Right lobe of liver (tissue), 6 donors: Measurements from ENCODE around the gene C20orf96. TPM values are rescaled to one million over a fixed set of nuclear protein-coding genes. Genes with fewer than 3 reads are reported as not detected.

Experiments used
- ATAC-seq, 4 donors: fragments of 200-7000 bp; cut with Tn5 transposase; one replicate each; pipeline ENCODE4 v1.9.1; 2020; ENCODE audit warnings: mild to moderate bottlenecking in 4 of 4, moderate library complexity in 4 of 4
- DNase-seq, 3 donors: peaks; one replicate each; pipeline ENCODE4 v3.0.0-alpha.2; 2020
- H3K27ac ChIP-seq, 3 donors: fragments of 200-600 bp; one replicate each; pipeline ENCODE4 v1.8.0; 2022
- H3K27me3 ChIP-seq, 2 donors: fragments of 200-600 bp; one replicate each; pipeline ENCODE4 v1.8.0; 2022
- H3K36me3 ChIP-seq, 4 donors: fragments of 200-600 bp; sonication (generic) in 1 of 4; one replicate each; pipeline versions ENCODE4 v1.5.1 to v1.8.0; 2017 to 2022; ENCODE audit warnings: control low read depth in 1 of 4
- H3K4me1 ChIP-seq, 4 donors: fragments of 200-600 bp; sonication (generic) in 1 of 4; one replicate each; pipeline versions ENCODE4 v1.5.1 to v1.8.0; 2017 to 2022; ENCODE audit warnings: control low read depth in 1 of 4
- H3K4me3 ChIP-seq, 3 donors: fragments of 200-600 bp; one replicate each; pipeline ENCODE4 v1.8.0; 2022
- H3K9me3 ChIP-seq, 4 donors: fragments of 200-600 bp; sonication (generic) in 1 of 4; one replicate each; pipeline versions ENCODE4 v1.5.1 to v1.8.0; 2017 to 2022; ENCODE audit warnings: control low read depth in 1 of 4
- POLR2A ChIP-seq: fragments of 450-650 bp; IDR thresholded peaks from one replicate; pipeline ENCODE4 v1.6.1; 2017; ENCODE audit warnings: antibody characterized with exemption, mild to moderate bottlenecking
- WGBS: methylation state at CpG from one replicate; pipeline ENCODE4 v1.1.6; 2018; ENCODE audit warnings: low coverage, low lambda C conversion rate; ENCODE audit not compliant: insufficient coverage; ENCODE audit errors: missing lambda C conversion rate; 5-methylcytosine and 5-hydroxymethylcytosine counted together
- intact Hi-C, 2 donors: fragments of 100-400 bp; cut with DNase I; formaldehyde crosslinking; loops; one replicate each; pipeline versions ENCODE4 v1.11.2 to v1.14.1; 2022
- total RNA-seq, 6 experiments: library from RNA; depleted of rRNA in 2 of 6; stranded (reverse); fragments of >200 nt in 2 of 6; fragmentation: NEBNext Ultra II Directional in 3 of 6; extraction: Animal tissue kit (Norgen Biotek cat#: 25700) in 3 of 6; gene quantifications; one replicate each; pipeline versions ENCODE4 v1.1.0 to v1.2.4, GENCODE V29; 2016 to 2023
- TF ChIP-seq, protein P1 (sequence below), 4 donors: fragments of 200-600 bp in 3 of 4; fragments of 450-650 bp in 1 of 4; IDR thresholded peaks; one replicate each; pipeline versions ENCODE4 v1.5.1 to v1.8.0; 2016 to 2022; ENCODE audit warnings: antibody characterized with exemption in 4 of 4, mild to moderate bottlenecking in 2 of 4
- donor health status: DM: no; HTN: yes; CAD: no.
- donor health status: DM: no; HTN: no; CAD: no.
- donor health status: DM: no; HTN: no; CAD: no.
- donor health status: DM: no; HTN: yes; CAD: no.
- donor health status: DM: no; HTN: yes; CAD: no.

C20orf96 gene
- total RNA-seq, 6 experiments from 2014 or later: 0.62 to 2.5 (median 1.8) TPM

DNA sequence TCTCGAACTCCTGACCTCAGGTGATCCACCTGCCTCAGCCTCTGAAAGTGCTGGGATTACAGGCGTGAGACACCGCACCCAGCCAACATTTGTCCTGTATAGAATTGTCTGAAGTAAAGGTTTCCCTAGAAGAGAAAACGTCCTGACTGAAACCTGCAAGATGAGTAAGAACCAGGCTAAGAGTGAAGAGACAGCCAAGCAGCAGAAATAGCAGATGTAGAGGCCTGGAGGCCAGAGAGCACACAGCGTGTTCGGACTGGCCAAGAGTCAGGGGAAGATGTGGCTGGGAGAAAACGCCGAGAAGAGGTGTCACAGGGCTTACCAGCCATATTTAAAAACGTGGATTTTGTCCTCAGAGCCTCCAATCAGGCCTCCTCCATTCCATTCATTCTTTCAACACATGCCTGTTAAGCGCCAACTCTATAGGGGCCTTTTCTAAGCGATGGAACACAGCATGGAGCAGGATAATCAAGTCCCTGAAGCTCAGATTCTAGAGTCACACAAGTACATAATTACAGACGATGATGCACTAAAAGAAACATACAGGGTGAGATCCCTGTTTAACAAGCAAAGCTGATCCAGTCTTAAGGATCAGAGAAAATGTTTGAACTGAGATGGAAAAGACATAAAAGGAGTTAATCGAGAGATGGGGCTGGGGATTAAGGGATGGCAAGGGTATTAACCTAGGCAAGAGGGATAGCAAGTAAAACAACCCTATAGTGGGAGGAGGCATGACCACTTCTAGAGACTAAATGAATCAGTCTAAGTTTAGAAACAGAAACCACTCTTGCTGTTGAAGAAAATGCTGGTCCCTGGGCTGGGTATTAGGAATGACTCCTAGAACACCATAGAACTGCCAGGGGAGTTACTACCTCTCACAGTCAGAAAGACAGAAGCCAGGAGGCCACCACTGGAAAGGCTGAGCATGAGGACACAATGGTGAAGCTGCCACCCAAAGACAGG is 11.6 kb upstream of the C20orf96 start:
- intact Hi-C loops: no loop called here
- Histone ChIP-seq H3K4me1 (peaks cover 0 to 28% (median 9%) of the 10 kb centered on the region in 4 donors), H3K4me3 (no peak overlapping the region), H3K36me3 (no peaks in the 10 kb centered on the region), H3K27me3 (no peaks in the 10 kb centered on the region), H3K9me3 (no peaks in the 10 kb centered on the region), H3K27ac (peak overlapping the region in 2 of 3 donors; percentile 1 to 13)
- WGBS: 84% methylated on average over 9 of the region's 13 CpGs
- no peak for TF ChIP-seq POLR2A
- TF ChIP-seq, protein P1, sequence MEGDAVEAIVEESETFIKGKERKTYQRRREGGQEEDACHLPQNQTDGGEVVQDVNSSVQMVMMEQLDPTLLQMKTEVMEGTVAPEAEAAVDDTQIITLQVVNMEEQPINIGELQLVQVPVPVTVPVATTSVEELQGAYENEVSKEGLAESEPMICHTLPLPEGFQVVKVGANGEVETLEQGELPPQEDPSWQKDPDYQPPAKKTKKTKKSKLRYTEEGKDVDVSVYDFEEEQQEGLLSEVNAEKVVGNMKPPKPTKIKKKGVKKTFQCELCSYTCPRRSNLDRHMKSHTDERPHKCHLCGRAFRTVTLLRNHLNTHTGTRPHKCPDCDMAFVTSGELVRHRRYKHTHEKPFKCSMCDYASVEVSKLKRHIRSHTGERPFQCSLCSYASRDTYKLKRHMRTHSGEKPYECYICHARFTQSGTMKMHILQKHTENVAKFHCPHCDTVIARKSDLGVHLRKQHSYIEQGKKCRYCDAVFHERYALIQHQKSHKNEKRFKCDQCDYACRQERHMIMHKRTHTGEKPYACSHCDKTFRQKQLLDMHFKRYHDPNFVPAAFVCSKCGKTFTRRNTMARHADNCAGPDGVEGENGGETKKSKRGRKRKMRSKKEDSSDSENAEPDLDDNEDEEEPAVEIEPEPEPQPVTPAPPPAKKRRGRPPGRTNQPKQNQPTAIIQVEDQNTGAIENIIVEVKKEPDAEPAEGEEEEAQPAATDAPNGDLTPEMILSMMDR (IDR thresholded peaks at IDR 0.05): no peak
- ATAC-seq (no peak), DNase-seq (no peak)

DNA sequence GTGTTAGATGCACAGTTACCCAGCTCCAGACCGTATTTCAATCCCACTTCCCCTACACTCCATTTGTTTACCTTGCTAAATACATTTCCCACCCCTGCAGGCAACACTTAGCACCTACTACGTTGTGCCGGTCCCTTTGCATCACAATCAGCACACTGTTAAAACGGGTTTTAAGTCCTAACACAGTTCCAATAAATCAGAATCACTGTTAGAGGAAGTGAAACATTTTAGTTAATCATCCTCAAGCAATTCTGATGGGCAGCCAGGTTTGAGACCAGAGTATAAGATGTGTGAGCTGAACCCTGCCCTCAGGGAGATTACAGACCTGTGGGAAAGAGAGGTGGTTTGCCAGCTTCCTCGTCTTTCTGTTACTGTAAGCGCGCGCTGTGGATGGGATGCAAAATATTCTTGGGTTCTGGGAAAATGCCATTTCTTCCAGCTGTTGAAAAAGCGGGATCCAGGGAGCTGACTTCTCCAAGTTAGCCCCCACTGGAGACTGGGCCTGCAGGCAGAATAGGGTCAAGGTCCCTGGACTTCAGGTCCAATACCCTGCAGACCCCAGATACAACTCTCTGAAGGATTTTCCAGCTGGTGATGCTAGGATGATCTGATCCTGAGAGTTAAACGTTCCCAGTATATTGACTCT is 9.9 kb upstream of the C20orf96 start:
- peak overlapping the region in 1 of 3 donors; percentile 89 for H3K4me3 ChIP-seq
- H3K27ac ChIP-seq: no peak overlapping the region
- WGBS: 28% methylated on average over 6 of the region's 10 CpGs
- H3K27me3 ChIP-seq: no peaks in the 10 kb centered on the region
- no peaks in the 10 kb centered on the region for H3K9me3 ChIP-seq
- intact Hi-C loops: no loop called here
- no peak for DNase-seq
- no peak for ATAC-seq
- no peaks in the 10 kb centered on the region for H3K36me3 ChIP-seq
- TF ChIP-seq POLR2A: no peak
- TF ChIP-seq, protein P1 (IDR thresholded peaks at IDR 0.05): no peak
- peaks cover 0 to 33% (median 9%) of the 10 kb centered on the region in 4 donors for H3K4me1 ChIP-seq

DNA sequence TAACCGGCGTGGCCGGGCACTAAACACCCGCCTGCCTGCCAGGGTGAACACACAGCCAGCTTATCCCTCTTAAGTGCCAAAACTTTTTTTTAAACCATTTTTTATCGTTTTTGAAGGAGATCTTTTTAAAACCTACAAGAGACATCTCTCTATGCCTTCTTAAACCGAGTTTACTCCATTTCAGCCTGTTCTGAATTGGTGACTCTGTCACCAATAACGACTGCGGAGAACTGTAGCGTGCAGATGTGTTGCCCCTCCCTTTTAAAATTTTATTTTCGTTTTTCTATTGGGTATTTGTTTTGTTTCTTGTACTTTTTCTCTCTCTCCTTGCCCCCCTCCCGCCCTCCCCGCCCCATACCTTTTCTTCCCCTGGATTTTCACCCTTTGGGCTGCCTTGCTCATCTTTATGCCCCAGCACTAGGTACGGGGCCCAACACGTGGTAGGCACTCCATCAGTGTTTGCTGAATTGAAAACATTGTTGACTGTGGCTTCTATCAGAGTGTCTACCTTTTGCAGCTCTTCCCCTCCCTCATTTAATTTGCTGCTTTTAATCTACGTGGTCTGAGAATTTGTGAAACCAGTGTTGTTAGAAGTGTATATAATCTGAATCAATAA is 8.3 kb upstream of the C20orf96 start:
- Histone ChIP-seq H3K36me3 (no peaks in the 10 kb centered on the region), H3K27ac (peak overlapping the region; percentile 94 to 100 (median 99)), H3K4me1 (peaks cover 0 to 33% (median 9%) of the 10 kb centered on the region in 4 donors), H3K9me3 (no peaks in the 10 kb centered on the region), H3K27me3 (no peaks in the 10 kb centered on the region), H3K4me3 (peak overlapping the region; percentile 63 to 99 (median 89))
- WGBS: 5% methylated on average over 15 of the region's 15 CpGs
- no peak for ATAC-seq
- no peak for DNase-seq
- no peak for TF ChIP-seq POLR2A
- TF ChIP-seq, protein P1 (IDR thresholded peaks at IDR 0.05): no peak
- intact Hi-C loops: no loop called here

DNA sequence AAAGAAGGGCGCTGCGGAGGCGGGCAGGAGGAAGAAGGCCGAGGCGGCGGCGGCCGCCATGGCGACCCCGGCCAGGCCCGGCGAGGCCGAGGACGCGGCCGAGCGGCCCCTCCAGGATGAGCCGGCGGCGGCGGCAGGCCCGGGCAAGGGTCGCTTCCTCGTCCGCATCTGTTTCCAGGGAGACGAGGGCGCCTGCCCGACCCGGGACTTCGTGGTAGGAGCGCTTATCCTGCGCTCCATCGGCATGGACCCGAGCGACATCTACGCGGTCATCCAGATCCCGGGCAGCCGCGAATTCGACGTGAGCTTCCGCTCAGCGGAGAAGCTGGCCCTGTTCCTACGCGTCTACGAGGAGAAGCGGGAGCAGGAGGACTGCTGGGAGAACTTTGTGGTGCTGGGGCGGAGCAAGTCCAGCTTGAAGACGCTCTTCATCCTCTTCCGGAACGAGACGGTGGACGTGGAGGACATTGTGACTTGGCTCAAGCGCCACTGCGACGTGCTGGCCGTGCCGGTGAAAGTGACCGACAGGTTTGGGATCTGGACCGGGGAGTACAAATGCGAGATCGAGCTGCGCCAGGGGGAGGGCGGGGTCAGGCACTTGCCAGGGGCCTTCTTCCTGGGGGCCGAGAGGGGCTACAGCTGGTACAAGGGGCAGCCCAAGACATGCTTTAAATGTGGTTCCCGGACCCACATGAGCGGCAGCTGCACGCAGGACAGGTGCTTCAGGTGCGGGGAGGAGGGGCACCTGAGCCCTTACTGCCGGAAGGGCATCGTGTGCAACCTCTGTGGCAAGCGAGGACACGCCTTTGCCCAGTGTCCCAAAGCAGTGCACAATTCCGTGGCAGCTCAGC is 7.6 kb upstream of the C20orf96 start:
- ATAC-seq (peak; percentile 61 to 71 (median 66)), DNase-seq (peak; percentile 73 to 82 (median 80))
- H3K4me1 ChIP-seq: peaks cover 0 to 33% (median 9%) of the 10 kb centered on the region in 4 donors
- H3K27ac ChIP-seq: peak overlapping the region; percentile 94 to 100 (median 99)
- no peak for TF ChIP-seq POLR2A
- TF ChIP-seq, protein P1 (IDR thresholded peaks at IDR 0.05): no peak
- peak overlapping the region; percentile 63 to 99 (median 89) for H3K4me3 ChIP-seq
- WGBS: 0% methylated on average over 3 of the region's 75 CpGs
- H3K36me3 ChIP-seq: no peaks in the 10 kb centered on the region
- H3K27me3 ChIP-seq: no peaks in the 10 kb centered on the region
- intact Hi-C loops: no loop called here
- no peaks in the 10 kb centered on the region for H3K9me3 ChIP-seq
